Frontal cortex (tissue), 4 donors: ENCODE data around the gene SRSF3. TPM values are rescaled to one million over a fixed set of nuclear protein-coding genes. Genes with fewer than 3 reads are reported as not detected.

Source experiments
- DNase-seq, 2 donors: peaks; one replicate each; pipeline ENCODE4 v3.0.0; 2012; ENCODE audit warnings: low spot score in 2 of 2
- FAIRE-seq: peaks from 2 replicates; lab custom pipeline; 2012; peaks lifted over from hg19 to GRCh38; lab: Jason Lieb, UNC
- total RNA-seq: library from RNA; depleted of rRNA; stranded (reverse); fragments of >200 nt; gene quantifications from one replicate; pipeline ENCODE4 v1.2.3, GENCODE V29; 2014
- donor health status: control.
- donor health status: control.
- donor health status: control.

The SRSF3 gene
- total RNA-seq, 1 donor from 2014 or later = 217 TPM

GRCh38 chr6:36616893-36617521 lies 22.8 kb downstream of the SRSF3 start:
- FAIRE-seq (no peak), DNase-seq (no peak)

- FAIRE-seq (no peak), DNase-seq (no peak)
Observed at GRCh38 chr6:36618366-36619355, 24.5 kb downstream of the SRSF3 start.

GRCh38 chr6:36621371-36621855 lies 27.3 kb downstream of the SRSF3 start:
- no peak for FAIRE-seq
- DNase-seq = no peak

GRCh38 chr6:36622901-36623546 lies 28.9 kb downstream of the SRSF3 start:
- DNase-seq = no peak
- FAIRE-seq = no peak

GRCh38 chr6:36623547-36624459 lies 29.6 kb downstream of the SRSF3 start:
- peak; percentile 57 to 84 for DNase-seq
- FAIRE-seq = no peak

- no peak for FAIRE-seq
- DNase-seq = no peak
Observed at GRCh38 chr6:36624461-36625157, 30.4 kb downstream of the SRSF3 start.

GRCh38 chr6:36625158-36625919 lies 31.2 kb downstream of the SRSF3 start:
- no peak for FAIRE-seq
- no peak for DNase-seq

GRCh38 chr6:36626636-36627035 lies 32.5 kb downstream of the SRSF3 start:
- no peak for FAIRE-seq
- DNase-seq = no peak

GRCh38 chr6:36627141-36627540 lies 33.0 kb downstream of the SRSF3 start:
- no peak for DNase-seq
- no peak for FAIRE-seq

GRCh38 chr6:36627801-36628246 lies 33.7 kb downstream of the SRSF3 start:
- FAIRE-seq = no peak
- no peak for DNase-seq

- no peak for DNase-seq
Observed at GRCh38 chr6:36629784-36630183, 35.6 kb downstream of the SRSF3 start.

GRCh38 chr6:36631326-36632011 lies 37.3 kb downstream of the SRSF3 start:
- no peak for DNase-seq
- no peak for FAIRE-seq

More at GRCh38 chr6:36629784-36630183, 35.6 kb downstream of the SRSF3 start:
- FAIRE-seq = no peak

- FAIRE-seq (no peak), DNase-seq (no peak)
Observed at GRCh38 chr6:36633370-36633769, 39.2 kb downstream of the SRSF3 start.

GRCh38 chr6:36633915-36634314 lies 39.8 kb downstream of the SRSF3 start:
- DNase-seq (no peak), FAIRE-seq (no peak)

- DNase-seq (no peak), FAIRE-seq (no peak)
Observed at GRCh38 chr6:36634317-36635108, 40.4 kb downstream of the SRSF3 start.

GRCh38 chr6:36636283-36636682 lies 42.1 kb downstream of the SRSF3 start:
- FAIRE-seq = no peak
- DNase-seq = no peak
